Psoas muscle (tissue), 8 donors: ENCODE results near the gene SPHKAP. TPM values are rescaled to one million over a fixed set of nuclear protein-coding genes. Genes with fewer than 3 reads are reported as not detected.

ENCODE experiments used
- ATAC-seq, 4 donors: fragments of 200-7000 bp; cut with Tn5 transposase; one replicate each; pipeline ENCODE4 v1.9.1; 2020; ENCODE audit warnings: moderate library complexity in 3 of 4, mild to moderate bottlenecking in 2 of 4
- DNase-seq, 2 donors: peaks; one replicate each; pipeline ENCODE4 v3.0.0-alpha.2; 2020
- H3K27ac ChIP-seq: fragments of 200-600 bp; one replicate; pipeline ENCODE4 v1.8.0; 2022
- H3K27me3 ChIP-seq, 3 donors: fragments of 200-600 bp in 1 of 3; one replicate each; pipeline versions ENCODE4 v1.6.1 to v1.8.0; 2013 to 2022; ENCODE audit warnings: low read length in 2 of 3, mild to moderate bottlenecking in 2 of 3, moderate library complexity in 1 of 3; ENCODE audit not compliant: insufficient read depth in 3 of 3
- H3K36me3 ChIP-seq, 2 donors: fragments of 200-600 bp in 1 of 2; one replicate each; pipeline versions ENCODE4 v1.6.1 to v1.8.0; 2013 to 2022; ENCODE audit warnings: low read depth in 1 of 2, mild to moderate bottlenecking in 1 of 2, moderate library complexity in 1 of 2; ENCODE audit not compliant: insufficient read depth in 1 of 2
- H3K4me1 ChIP-seq: fragments of 200-600 bp; one replicate; pipeline ENCODE4 v1.8.0; 2022
- H3K4me3 ChIP-seq: fragments of 200-600 bp; one replicate; pipeline ENCODE4 v1.8.0; 2022; ENCODE audit warnings: mild to moderate bottlenecking
- H3K9me3 ChIP-seq: fragments of 200-600 bp; one replicate; pipeline ENCODE4 v1.8.0; 2022
- CTCF ChIP-seq: fragments of 200-600 bp; IDR thresholded peaks from one replicate; pipeline ENCODE4 v1.8.0; 2022; ENCODE audit warnings: antibody characterized with exemption
- whole genome bisulfite sequencing, 3 donors: extraction: QIAGEN DNeasy Blood & Tissue Kit; methylation state at CpG; one replicate each; pipeline versions ENCODE4 v1.1.6 to v1.1.7; 2013; 5-methylcytosine and 5-hydroxymethylcytosine counted together
- intact Hi-C, 2 donors: fragments of 100-400 bp; cut with DNase I; formaldehyde crosslinking; loops; one replicate each; pipeline versions ENCODE4 v1.11.0 to v1.14.2; 2022
- polyA plus RNA-seq, 3 donors: library from polyadenylated mRNA; stranded (reverse); fragments of 200-250 nt; gene quantifications; one replicate each; pipeline ENCODE4 v1.2.3, GENCODE V29; 2013
- total RNA-seq, 4 donors: library from RNA; stranded (reverse); fragmentation: NEBNext Ultra II Directional in 2 of 4; extraction: Animal tissue kit (Norgen Biotek cat#: 25700) in 2 of 4; gene quantifications; one replicate each; pipeline versions ENCODE4 v1.2.1 to v1.2.4, GENCODE V29; 2021 to 2023
- donor health status: healthy with polysubstance abuse.
- donor health status: DM: no; HTN: no; CAD: no; lungs with moderate emphysema.
- donor health status: Bipolar disorder and iron deficiency.
- donor health status: healthy.
- donor health status: DM: yes; HTN: yes; CAD: no.
- donor health status: DM: no; HTN: no; CAD: no.
- donor health status: DM: no; HTN: no; CAD: no.
- donor health status: DM: yes; HTN: yes; CAD: no.

Gene SPHKAP
- total and polyA plus RNA-seq, 7 donors, result 0.07 to 0.15 TPM; not detected in 5

- DNase-seq (no peak), ATAC-seq (no peak)
- Histone ChIP-seq H3K27me3 (no peaks in the 10 kb centered on the region), H3K4me1 (no peaks in the 10 kb centered on the region), H3K9me3 (no peaks in the 10 kb centered on the region), H3K4me3 (no peak overlapping the region), H3K27ac (no peak overlapping the region), H3K36me3 (no peaks in the 10 kb centered on the region)
- no peak for TF ChIP-seq CTCF
- intact Hi-C loops, result no loop called here
- WGBS, 3 donors, result 54 to 80% (median 56%) methylated on average over 3 of the region's 3 CpGs
Observed at GRCh38 chr2:228072669-228073068, 108.8 kb downstream of the SPHKAP start.

GRCh38 chr2:228067309-228067708, 114.2 kb downstream of the SPHKAP start:
- DNase-seq (no peak), ATAC-seq (no peak)
- intact Hi-C loops, result no loop called here
- H3K27me3 ChIP-seq, result no peaks in the 10 kb centered on the region
- no peak overlapping the region for H3K27ac ChIP-seq
- H3K9me3 ChIP-seq, result no peaks in the 10 kb centered on the region
- 28 to 39% (median 30%) methylated on average over 1 of the region's 1 CpG for WGBS, 3 donors
- H3K36me3 ChIP-seq, result no peaks in the 10 kb centered on the region
- no peak overlapping the region for H3K4me3 ChIP-seq
- H3K4me1 ChIP-seq, result no peaks in the 10 kb centered on the region
- TF ChIP-seq CTCF, result no peak

GRCh38 chr2:228066126-228066798, 115.2 kb downstream of the SPHKAP start:
- no peaks in the 10 kb centered on the region for H3K36me3 ChIP-seq
- H3K27me3 ChIP-seq, result no peaks in the 10 kb centered on the region
- WGBS, 3 donors, result 36 to 41% (median 37%) methylated on average over 5 of the region's 5 CpGs
- intact Hi-C loops, result no loop called here
- H3K27ac ChIP-seq, result no peak overlapping the region
- H3K4me1 ChIP-seq, result no peaks in the 10 kb centered on the region
- H3K4me3 ChIP-seq, result no peak overlapping the region
- DNase-seq, result no peak
- no peak for TF ChIP-seq CTCF
- no peak for ATAC-seq
- H3K9me3 ChIP-seq, result no peaks in the 10 kb centered on the region

GRCh38 chr2:228065686-228066085, 115.8 kb downstream of the SPHKAP start:
- 53 to 65% (median 55%) methylated on average over 2 of the region's 2 CpGs for WGBS, 3 donors
- DNase-seq (no peak), ATAC-seq (no peak)
- no peak for TF ChIP-seq CTCF
- Histone ChIP-seq H3K4me1 (no peaks in the 10 kb centered on the region), H3K4me3 (no peak overlapping the region), H3K9me3 (no peaks in the 10 kb centered on the region), H3K27me3 (no peaks in the 10 kb centered on the region), H3K36me3 (no peaks in the 10 kb centered on the region), H3K27ac (no peak overlapping the region)
- intact Hi-C loops, result no loop called here

GRCh38 chr2:228064796-228065315, 116.6 kb downstream of the SPHKAP start:
- ATAC-seq, result no peak

More at GRCh38 chr2:228064796-228065315, 116.6 kb downstream of the SPHKAP start:
- no peaks in the 10 kb centered on the region for H3K4me1 ChIP-seq
- H3K4me3 ChIP-seq, result no peak overlapping the region
- DNase-seq, result no peak
- no peak for TF ChIP-seq CTCF
- H3K36me3 ChIP-seq, result no peaks in the 10 kb centered on the region
- H3K27ac ChIP-seq, result no peak overlapping the region
- H3K27me3 ChIP-seq, result no peaks in the 10 kb centered on the region
- no peaks in the 10 kb centered on the region for H3K9me3 ChIP-seq
- intact Hi-C loops, result no loop called here
